ENCODE measurements around the gene TEX38.
"Not testable (repeated sequence)": the region's sequence is repeated elsewhere in the genome, so short reads cannot be mapped to it uniquely, and the experiment has no call there.

Gene TEX38

DNA sequence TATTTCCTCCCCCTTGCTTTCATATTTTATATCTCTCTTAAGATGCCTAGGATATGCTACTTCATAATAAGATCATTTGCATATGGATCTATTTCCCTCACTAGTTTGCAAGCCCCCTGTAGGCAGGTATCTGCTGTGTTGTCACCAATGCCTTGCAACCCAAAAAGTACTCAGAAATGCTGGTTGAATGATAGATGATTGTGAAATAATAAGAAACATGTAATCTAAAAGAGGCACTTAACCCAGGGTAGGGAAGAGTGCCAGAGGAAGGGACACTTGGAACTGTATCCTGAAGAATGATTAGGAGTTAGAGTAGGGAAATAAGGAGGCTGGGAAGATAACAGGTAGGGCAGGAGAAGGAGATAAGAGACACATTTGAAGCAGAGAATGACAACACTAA, 15.8 kb upstream of the TEX38 start:
- DNase-seq (ENCODE audit: low read depth in 2 of 2): no peak

- no peak for DNase-seq (ENCODE audit: low read depth in 2 of 2)
These were observed 15.0 kb upstream of the TEX38 start for GRCh38 chr1:46656643-46657042.

GRCh38 chr1:46657775-46658174, 13.9 kb upstream of the TEX38 start:
- DNase-seq (ENCODE audit: low read depth in 2 of 2): no peak

DNA sequence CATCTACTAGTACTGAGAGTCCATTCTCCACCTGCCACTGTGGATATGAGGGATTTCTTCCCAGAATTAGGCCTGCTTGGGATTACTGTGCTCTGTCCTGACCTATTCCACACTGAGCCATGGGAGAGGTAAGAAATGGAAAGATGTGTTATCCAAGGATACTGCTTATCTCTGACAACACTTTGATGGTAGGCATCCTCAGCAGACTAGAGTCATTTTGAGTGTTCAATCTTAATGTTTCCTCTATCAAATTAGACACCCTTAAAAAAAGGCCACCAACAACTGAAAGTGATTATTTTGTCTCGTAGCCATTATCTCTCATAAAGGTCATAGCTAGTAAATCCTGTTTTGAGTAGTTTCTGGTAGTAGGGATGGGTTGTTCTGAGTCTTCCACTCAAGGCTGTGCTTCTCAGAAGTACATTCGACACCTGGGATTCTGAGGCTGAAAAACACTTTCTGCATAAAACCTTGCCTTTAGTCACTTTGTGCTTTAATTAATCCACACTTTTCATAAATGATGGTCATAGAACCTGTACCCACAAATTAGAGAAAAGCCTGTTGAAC, 12.3 kb upstream of the TEX38 start:
- no peak for DNase-seq (ENCODE audit: low read depth in 2 of 2)

DNA sequence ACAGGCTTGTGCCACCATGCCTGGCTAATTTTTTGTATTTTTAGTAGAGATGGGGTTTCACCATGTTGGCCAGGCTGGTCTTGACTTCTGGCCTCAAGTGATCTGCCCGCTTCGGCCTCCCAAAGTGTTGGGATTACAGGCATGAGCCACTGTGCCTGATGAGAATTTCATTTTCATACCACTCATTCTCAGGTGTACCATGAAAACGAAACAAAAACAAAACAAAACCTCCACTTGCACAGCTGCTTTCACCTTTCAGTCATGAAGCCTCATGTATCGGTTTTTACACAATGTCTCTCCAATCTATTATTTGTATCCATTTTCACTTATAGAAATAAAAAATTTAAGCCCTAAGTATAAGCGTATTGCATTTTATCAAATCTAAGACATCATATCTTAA, 11.5 kb upstream of the TEX38 start:
- not testable (repeated sequence) for DNase-seq (ENCODE audit: low read depth in 2 of 2)

GRCh38 chr1:46662919-46663318, 8.7 kb upstream of the TEX38 start:
- not testable (repeated sequence) for DNase-seq (ENCODE audit: low read depth in 2 of 2)

DNA sequence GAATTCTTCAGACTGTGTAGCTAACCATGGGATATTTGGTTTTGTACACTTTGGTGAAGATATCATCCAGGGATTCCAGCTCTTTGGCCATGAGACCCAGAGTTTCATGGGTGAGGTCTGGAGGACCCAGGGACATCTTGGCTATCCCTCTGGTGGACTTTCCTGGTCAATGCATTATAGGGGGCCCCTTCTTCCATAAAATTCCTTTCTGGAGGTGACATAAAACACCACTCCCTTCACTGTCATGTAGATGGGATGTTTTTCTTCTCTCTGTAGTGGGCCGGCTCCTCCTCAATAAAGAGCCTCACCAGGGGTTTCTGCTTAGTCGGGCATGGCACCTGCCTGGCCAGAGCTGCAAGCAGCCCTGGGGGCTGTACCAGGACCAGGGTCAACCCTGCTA, 5.7 kb upstream of the TEX38 start:
- DNase-seq (ENCODE audit: low read depth in 2 of 2): no peak

- DNase-seq (ENCODE audit: low read depth in 2 of 2): peak in 1 of 2 experiments; percentile 37
These were observed 3.6 kb upstream of the TEX38 start, which contains the start of gene ATPAF1 for GRCh38 chr1:46667782-46668760. ATPAF1 (minus strand) TSS chr1:46668364; CDS start chr1:46668322, 42 bp downstream.

GRCh38 chr1:46670134-46670533, 1.5 kb upstream of the TEX38 start:
- no peak for DNase-seq (ENCODE audit: low read depth in 2 of 2)

DNA sequence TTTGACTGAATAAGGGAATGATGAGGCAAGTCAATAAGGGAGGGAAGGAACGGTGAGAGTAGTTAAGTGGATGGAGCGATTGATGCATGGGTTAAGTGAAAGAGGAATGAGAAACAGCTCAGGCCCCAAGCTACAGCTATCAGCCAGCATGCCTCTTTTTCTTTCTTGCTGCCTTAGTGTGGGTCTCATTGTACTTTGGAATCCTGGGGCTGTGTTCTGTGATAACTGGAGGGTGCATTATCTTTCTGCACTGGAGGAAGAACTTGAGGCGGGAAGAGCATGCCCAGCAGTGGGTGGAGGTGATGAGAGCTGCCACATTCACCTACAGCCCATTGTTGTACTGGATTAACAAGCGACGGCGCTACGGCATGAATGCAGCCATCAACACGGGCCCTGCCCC, 1.0 kb downstream of the TEX38 start:
- no peak for DNase-seq (ENCODE audit: low read depth in 2 of 2)

DNA sequence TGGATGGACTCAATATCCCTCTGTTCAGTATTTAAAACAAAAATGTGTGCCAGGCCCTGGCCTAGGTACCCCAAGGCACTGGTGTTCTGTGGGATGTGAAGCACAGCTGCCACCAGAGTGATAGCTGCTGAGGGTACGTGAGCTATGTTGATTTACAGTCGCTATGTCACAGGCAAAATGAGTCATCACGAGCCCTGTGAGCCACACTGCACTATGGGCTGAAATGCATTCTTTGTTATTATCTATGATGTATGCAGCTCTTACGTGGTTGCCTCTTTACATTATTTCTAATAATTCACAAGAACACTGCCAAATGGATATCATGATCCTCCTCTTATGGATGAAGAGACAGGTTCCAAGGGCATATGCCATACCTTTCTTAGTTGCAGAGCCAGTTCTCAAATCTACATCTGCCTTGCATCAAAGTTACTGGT, 2.1 kb downstream of the TEX38 start:
- no peak for DNase-seq (ENCODE audit: low read depth in 2 of 2)

DNA sequence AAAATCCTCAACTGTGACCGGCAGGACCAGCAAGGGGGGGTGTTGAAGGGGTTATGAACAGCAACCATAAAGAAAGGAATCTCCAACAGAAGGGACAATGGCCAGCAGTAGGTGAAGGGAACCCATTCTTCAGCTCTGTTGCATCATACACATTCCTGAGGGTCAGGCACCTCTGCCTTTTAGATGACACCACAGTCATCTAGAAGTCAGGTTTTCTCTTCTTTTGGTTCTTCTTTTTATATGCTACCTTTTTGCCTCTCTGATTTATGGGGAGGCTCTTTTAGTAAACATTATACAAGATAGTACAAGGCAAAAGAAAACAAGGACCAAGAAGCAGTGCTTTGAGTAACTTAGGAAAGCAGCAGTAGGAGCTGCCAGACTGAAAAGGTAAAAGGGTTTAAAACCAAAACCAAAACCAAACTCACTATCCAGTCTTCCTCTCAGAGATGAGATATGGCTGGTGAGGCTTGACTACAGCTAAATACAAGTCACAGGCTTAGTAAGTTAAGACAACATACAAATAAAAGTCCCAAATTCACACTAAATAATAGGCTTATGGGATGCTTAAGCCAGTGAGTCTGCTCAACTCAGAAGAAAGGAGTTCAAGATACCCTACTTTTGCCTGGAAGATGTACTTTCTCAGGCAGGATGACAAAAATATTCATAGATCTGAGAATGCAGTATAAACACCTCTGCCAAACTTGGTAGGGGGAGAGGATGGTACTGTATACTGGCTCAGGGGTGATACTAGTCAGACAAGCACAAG, 4.1 kb downstream of the TEX38 start:
- no peak for DNase-seq (ENCODE audit: low read depth in 2 of 2)

GRCh38 chr1:46676531-46676930, 4.9 kb downstream of the TEX38 start:
- DNase-seq (ENCODE audit: low read depth in 2 of 2): no peak

DNA sequence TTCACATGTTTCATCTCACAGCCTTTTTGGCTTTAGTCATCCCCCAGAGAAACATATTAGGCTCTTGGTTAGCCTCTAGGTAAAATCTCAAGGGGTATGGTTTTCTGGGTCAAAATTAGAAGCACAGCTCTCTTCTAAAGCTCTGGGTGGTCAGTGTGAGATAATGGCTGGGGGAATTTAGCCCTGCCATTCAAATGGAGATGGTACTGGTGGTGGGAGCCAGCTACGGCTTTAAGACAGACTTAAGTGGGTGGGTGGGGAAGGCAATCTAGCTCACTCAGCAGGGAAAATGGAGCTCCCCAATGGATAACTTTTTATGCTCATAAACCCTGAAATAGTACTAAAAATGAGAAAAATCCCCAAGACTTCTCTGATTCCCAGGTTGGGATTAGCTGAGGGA, 5.7 kb downstream of the TEX38 start:
- no peak for DNase-seq (ENCODE audit: low read depth in 2 of 2)

- no peak for DNase-seq (ENCODE audit: low read depth in 2 of 2)
These were observed 8.3 kb downstream of the TEX38 start for GRCh38 chr1:46679789-46680573.

- no peak for DNase-seq (ENCODE audit: low read depth in 2 of 2)
These were observed 9.8 kb downstream of the TEX38 start for GRCh38 chr1:46681333-46682034.

DNA sequence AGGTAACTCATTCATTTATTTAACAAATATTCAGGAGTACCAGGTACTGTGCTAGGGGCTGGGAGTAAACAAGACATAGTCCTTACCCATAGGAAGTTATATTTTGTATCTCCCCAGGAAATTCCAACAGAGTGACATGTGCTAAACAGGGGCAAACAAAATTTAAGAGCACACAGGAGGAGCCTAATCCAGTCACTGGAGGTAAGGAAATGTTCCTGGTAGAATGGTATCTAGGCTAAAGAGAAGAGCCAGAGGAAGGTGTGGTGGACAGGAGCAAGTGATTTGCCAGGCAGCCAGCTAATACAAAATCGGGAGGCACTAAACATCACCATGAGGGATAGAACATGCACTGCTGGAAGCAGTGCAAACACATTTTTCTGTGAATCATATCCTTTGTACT, 10.4 kb downstream of the TEX38 start:
- DNase-seq (ENCODE audit: low read depth in 2 of 2): no peak

- no peak for DNase-seq (ENCODE audit: low read depth in 2 of 2)
These were observed 13.0 kb downstream of the TEX38 start for GRCh38 chr1:46684670-46685069.

DNA sequence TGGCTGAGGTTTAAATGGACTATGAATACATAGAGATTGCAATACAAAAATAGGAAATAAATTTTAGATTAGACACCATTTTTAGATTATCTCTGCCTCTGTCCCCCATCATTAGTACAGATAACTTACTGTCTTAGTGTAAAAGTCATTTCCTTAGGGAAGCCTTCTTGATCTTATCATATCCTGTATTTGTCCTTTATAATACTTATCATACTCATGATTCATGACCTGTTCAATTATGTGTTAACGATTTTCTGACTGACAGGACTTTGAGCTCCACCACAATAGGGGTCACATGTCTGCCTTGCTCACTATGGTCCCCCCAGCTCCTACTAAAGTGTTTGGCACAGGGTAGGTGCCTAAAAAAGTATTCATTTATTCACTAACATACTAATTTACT, 14.6 kb downstream of the TEX38 start:
- no peak for DNase-seq (ENCODE audit: low read depth in 2 of 2)

- peak; percentile 63 to 65 for DNase-seq (ENCODE audit: low read depth in 2 of 2)
These were observed 15.5 kb downstream of the TEX38 start for GRCh38 chr1:46687093-46687659.

Data from fibroblast of skin of left quadriceps (primary cell).